HT-29 (cell line): ENCODE measurements around the gene KCND2. TPM values are rescaled to one million over a fixed set of nuclear protein-coding genes. Genes with fewer than 3 reads are reported as not detected.
"Not testable (repeated sequence)": the region's sequence is repeated elsewhere in the genome, so short reads cannot be mapped to it uniquely, and the experiment has no call there.

ENCODE experiments used
- DNase-seq: peaks from one replicate; pipeline ENCODE4 v3.0.0-alpha.2; 2015; ENCODE audit warnings: low spot score
- total RNA-seq: library from RNA; depleted of rRNA; stranded (reverse); fragments of >200 nt; shearing (Covaris generic); gene quantifications from 2 replicates; pipeline ENCODE4 v1.2.3, GENCODE V29; 2014

KCND2 gene
- total RNA-seq, 1 experiment from 2014 or later: not detected

GRCh38 chr7:120702408-120702807 is 429.4 kb downstream of the KCND2 start:
- not testable (repeated sequence) for DNase-seq

- no peak for DNase-seq
These were observed 430.7 kb downstream of the KCND2 start for GRCh38 chr7:120703585-120704240.

- no peak for DNase-seq
These were observed 436.4 kb downstream of the KCND2 start for GRCh38 chr7:120709252-120709971.

- DNase-seq: no peak
These were observed 437.0 kb downstream of the KCND2 start for GRCh38 chr7:120709972-120710320.

- DNase-seq: no peak
These were observed 442.0 kb downstream of the KCND2 start for GRCh38 chr7:120714945-120715344.

- DNase-seq: no peak
These were observed 443.3 kb downstream of the KCND2 start for GRCh38 chr7:120716307-120716706.

- no peak for DNase-seq
These were observed 444.2 kb downstream of the KCND2 start for GRCh38 chr7:120717166-120717565.

GRCh38 chr7:120718361-120718760 is 445.4 kb downstream of the KCND2 start:
- no peak for DNase-seq

- DNase-seq: no peak
These were observed 447.3 kb downstream of the KCND2 start for GRCh38 chr7:120720317-120720716.

GRCh38 chr7:120723465-120724385 is 450.8 kb downstream of the KCND2 start:
- DNase-seq: no peak

- no peak for DNase-seq
These were observed 451.5 kb downstream of the KCND2 start for GRCh38 chr7:120724448-120724847.

- no peak for DNase-seq
These were observed 452.0 kb downstream of the KCND2 start for GRCh38 chr7:120724955-120725354.

- peak; percentile 47 for DNase-seq
These were observed 452.5 kb downstream of the KCND2 start for GRCh38 chr7:120725376-120726039.

GRCh38 chr7:120729245-120729644 is 456.3 kb downstream of the KCND2 start:
- no peak for DNase-seq

GRCh38 chr7:120731271-120731670 is 458.3 kb downstream of the KCND2 start:
- DNase-seq: no peak

- DNase-seq: no peak
These were observed 459.3 kb downstream of the KCND2 start for GRCh38 chr7:120732256-120732655.

GRCh38 chr7:120733143-120733542 is 460.2 kb downstream of the KCND2 start:
- DNase-seq: peak; percentile 22

- no peak for DNase-seq
These were observed 460.9 kb downstream of the KCND2 start for GRCh38 chr7:120733835-120734234.

- DNase-seq: no peak
These were observed 462.8 kb downstream of the KCND2 start for GRCh38 chr7:120735791-120736190.

GRCh38 chr7:120738816-120739215 is 465.8 kb downstream of the KCND2 start:
- DNase-seq: no peak

GRCh38 chr7:120740348-120740747 is 467.4 kb downstream of the KCND2 start:
- no peak for DNase-seq
